ENCODE results near the gene SUMO4.

- TF ChIP-seq ZNF138 (CRISPR knock-in tag; conservative IDR thresholded peaks at IDR 0.05) (no peak), IRF1 (CRISPR knock-in tag; IDR thresholded peaks at IDR 0.05) (no peak), NR3C1 (CRISPR knock-in tag; conservative IDR thresholded peaks at IDR 0.05; ENCODE audit: low read depth) (no peak), HMGXB4 (CRISPR knock-in tag; IDR thresholded peaks at IDR 0.05) (no peak), STAT6 (CRISPR knock-in tag; conservative IDR thresholded peaks at IDR 0.05; ENCODE audit: low read depth) (no peak), FOXK1 (CRISPR knock-in tag; IDR thresholded peaks at IDR 0.05) (no peak), NFYB (CRISPR knock-in tag; conservative IDR thresholded peaks at IDR 0.05; ENCODE audit: low read depth) (no peak), RORB (CRISPR knock-in tag; IDR thresholded peaks at IDR 0.05) (no peak)
These were observed 40.6 kb upstream of the SUMO4 start for GRCh38 chr6:149359440-149359839.
